Muscle of back (tissue), 13 donors: Measurements from ENCODE around the gene PAX6. TPM values are rescaled to one million over a fixed set of nuclear protein-coding genes. Genes with fewer than 3 reads are reported as not detected.

Experiments
- DNase-seq, 3 donors: peaks; one replicate each; pipeline versions ENCODE4 v3.0.0 to v3.0.0-alpha.2; 2013
- long read RNA-seq, 9 donors: transcript quantifications; one replicate each; lab custom pipeline, GENCODE V29; 2026
- polyA plus RNA-seq, 10 donors: library from polyadenylated mRNA; unstranded; fragments of 120-200 nt; gene quantifications; one replicate each; pipeline ENCODE4 v1.2.1, GENCODE V29; 2013; ENCODE audit not compliant: insufficient read length in 10 of 10

The PAX6 gene
- polyA plus RNA-seq = 1 to 10 TPM in 2 of 10 donors, under 1 TPM in 8; 0.23 to 1.6 (median 0.68) TPM
- long read RNA-seq, donor 1 = 0 reads
- long read RNA-seq, donor 2 = 0 reads
- long read RNA-seq, donor 3 = 0 reads
- long read RNA-seq, donor 4 = 0 reads
- long read RNA-seq, donor 5 = 0 reads
- long read RNA-seq, donor 6 = 0 reads
- long read RNA-seq, donor 7 = 0 reads
- long read RNA-seq, donor 8 = 0 reads
- long read RNA-seq, donor 9 = 0 reads

DNA sequence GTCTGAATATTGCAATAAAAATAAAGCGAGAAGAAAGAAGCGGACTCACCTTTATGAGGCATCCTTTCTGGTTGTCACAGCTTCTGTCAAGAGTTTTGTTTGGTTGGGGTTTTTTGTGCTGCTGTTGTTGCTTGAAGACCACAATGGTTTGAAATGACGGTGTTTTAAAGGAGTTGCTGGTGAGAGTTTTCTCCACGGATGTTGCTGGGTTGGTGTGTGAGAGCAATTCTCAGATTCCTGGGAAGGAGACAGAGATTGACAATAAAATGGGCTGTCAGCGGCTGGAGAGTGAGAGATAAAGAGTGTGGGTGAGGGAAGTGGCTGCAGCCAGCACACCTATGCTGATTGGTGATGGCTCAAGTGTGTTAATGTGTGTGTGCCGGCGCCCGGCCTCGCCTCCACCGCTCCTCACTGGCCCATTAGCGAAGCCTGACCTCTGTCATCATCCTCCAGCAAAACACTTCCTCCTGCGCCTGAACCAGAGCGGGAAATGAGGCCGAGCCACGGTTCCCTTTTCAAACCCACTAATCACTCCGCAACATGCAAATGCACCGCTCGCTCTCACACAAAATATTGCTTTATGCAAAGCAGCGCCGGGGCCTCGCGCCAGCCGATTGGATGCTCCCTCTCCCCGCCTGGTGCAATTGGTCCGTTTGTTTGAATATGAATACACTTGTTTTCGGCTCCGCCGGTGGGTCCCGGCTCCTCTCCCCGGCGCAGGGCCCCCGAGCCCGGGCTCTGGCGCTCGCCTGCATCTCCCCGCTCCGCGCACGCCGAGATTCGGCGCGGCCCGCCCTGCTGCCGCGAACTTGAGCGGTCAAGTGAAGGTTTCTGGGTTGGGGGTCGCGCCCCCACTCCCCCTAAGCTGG, at the start of gene PAX6:
Gene PAX6, minus strand, starts transcription at position 544 of the 869 bp plus-strand sequence. CDS start 4,911 bp downstream, outside the sequence.
- DNase-seq = peak; percentile 44 to 70 (median 58)

DNA sequence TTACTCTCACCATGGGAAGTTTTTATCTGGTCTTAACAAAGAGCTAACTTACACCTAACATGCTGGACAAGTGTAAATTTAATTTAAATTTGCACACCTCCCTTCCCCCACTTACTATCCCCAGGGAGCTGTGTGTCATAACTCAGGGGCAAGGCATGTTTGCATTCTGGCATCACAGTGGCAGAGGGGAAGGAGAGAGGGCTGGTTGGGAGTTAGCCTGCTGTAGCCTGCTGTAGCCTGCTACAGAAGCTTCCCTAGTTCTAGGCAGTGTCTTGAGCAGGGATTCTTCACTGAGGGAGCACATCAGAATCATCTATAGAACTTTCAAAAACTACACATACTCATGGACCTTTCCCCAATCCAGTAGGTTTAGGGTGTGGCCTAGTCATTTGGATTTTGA, 49.3 kb upstream of the PAX6 start:
- DNase-seq = no peak

GRCh38 chr11:31856248-31856647, 45.1 kb upstream of the PAX6 start:
- no peak for DNase-seq

GRCh38 chr11:31855466-31855865, 44.3 kb upstream of the PAX6 start:
- no peak for DNase-seq

- no peak for DNase-seq
These were observed 39.2 kb upstream of the PAX6 start for GRCh38 chr11:31850365-31850764.

DNA sequence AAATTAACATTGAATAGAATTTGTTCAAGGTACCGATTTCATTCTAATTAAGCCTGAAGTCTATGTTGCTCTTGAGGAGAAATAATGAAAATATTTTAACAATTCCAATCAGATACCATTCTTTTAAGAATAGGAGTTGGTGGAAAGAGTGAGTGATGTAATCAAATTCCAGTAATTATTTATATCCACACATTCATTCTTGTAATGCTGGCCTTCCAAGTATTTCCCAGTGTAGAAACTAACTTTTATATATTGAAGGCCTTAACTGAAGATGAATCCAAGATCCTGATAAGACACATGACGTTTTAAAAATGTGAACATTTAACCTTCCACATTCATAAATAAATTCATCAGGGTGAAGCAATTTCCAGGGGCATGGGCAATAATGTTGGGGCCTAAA, 36.6 kb upstream of the PAX6 start:
- DNase-seq = no peak

DNA sequence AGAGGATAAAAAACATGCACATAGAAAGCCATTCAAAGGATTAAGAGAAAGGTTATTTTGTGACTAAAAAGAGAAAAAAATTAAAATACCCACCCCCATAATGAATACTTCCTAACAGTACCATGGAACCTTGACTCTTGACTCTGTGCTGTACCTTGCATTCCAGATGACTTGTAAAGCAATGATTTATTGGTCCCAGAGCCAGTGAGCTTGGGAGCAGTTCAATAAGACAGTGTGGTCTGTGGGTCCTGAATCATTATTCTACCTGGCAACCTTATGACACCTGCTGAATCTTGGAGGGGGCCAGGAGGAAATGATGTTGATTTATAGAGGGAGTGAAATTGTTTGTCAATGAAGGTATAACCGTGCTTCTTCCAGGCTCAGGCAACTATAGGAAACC, 34.2 kb upstream of the PAX6 start:
- no peak for DNase-seq

DNA sequence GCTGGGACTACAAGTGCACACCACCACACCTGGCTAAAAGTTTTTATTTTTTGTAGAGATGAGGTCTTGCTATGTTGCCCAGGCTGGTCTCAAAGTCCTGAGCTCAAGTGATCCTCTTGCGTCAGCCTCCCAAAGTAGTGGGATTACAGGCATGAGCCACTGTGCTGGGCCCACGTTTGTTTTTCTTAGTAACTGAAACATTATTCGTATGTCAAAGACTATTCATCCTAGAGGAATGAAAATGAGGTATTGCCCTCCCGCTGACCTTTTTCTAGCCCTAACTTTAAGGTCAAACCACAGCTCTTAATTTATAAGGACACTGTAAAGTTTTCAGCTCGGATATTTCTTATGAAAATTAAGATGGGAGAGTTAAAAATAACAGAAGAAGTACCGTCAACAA, 33.2 kb upstream of the PAX6 start:
- no peak for DNase-seq

GRCh38 chr11:31841435-31841834, 30.3 kb upstream of the PAX6 start:
- DNase-seq = no peak

DNA sequence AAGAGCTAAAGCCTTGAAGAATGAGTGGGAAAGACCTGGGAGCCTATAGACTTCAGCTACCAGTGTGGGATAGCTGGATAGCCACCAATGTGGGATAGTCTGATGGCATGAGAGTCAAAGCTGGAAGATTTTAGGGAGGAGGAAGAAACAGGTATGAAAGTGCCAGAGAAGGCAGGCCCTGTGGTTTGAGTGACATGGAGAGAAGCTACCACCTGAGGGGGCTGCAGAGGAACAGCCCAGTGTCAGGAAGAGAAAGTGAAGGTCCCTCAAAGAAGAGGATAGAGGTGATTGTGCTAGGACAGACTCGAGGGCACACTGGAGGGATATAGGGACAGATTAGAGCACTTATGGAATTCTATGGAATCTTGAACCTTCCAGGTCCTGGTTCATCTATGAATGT, 23.1 kb upstream of the PAX6 start:
- no peak for DNase-seq

DNA sequence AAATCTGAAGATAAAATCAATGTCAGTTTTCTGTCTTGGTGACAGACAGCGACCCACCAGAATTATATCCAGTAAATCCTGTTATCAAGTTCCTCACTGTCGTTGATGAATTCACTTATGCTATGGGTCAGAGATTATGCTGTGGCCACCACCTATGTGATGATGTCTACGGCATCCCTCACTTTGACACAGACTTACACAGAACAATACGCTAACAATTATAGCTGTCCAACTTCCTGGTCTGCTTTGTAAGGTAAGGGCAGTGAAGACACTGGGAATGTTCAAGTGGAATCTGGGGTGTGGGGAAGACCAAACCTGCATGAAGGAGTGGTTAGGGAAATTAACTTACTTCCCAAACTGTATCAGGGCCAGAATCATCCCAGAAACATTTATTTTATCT, 19.3 kb upstream of the PAX6 start:
- DNase-seq = no peak

DNA sequence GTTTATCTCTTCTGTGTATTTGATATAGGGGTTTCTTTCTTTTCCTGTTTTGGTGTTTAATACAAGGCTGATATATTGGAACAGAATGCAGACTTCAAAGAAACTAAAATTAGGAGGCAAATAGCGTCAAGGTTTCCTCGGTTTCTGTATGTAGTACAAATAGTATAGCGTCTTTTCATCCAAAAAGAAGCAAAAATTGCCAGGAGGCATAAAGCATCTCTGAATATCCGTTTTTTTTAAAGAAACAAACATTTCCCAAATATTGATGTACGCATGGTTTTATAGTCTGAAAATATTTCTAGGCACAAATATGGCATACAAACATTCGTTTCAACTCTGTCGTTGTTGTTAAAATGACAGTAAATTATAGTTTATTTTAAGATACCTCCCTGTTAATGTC, 17.1 kb upstream of the PAX6 start:
- peak in 1 of 3 donors; percentile 27 for DNase-seq

- DNase-seq = peak in 1 of 3 donors; percentile 46
These were observed 16.5 kb upstream of the PAX6 start for GRCh38 chr11:31827455-31828206.

- peak in 1 of 3 donors; percentile 27 for DNase-seq
These were observed 15.7 kb upstream of the PAX6 start for GRCh38 chr11:31826536-31827438.

DNA sequence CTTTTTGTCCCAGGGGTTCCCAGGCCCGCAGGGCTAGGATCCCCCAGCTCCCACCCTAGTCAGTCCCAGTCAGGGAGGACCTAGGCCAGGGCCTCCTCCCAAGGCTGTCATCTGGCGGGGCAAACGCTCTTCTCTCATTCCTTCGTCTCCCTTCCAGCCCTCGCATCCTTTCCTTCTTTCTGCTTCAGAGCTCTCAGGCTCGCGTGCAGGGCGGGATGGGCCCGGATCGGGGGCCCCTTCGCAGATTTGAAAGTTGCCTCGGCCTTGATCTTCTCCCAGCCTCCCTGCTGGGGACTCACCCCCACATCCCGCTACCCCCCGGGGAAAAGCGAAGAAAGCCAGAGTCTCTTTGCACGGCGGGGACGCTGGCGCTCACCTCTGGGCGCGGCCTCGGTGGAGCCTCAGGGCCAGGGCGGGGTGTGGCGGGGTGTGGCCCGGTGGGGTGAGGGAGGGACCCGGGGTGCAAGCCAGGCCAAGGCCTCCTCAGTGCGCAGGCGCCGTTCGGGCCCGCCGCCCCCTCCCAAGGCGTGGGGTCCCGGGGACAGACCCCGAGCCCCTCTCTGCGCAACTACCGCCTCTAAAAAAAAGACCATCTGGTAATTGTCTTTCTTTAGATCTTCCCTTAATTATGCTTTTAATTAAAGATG, 14.8 kb upstream of the PAX6 start:
- DNase-seq = peak in 1 of 3 donors; percentile 37

GRCh38 chr11:31824879-31825837, 14.0 kb upstream of the PAX6 start:
- peak in 1 of 3 donors; percentile 47 for DNase-seq

- DNase-seq = peak in 1 of 3 donors; percentile 19
These were observed 13.3 kb upstream of the PAX6 start for GRCh38 chr11:31824332-31824878.

GRCh38 chr11:31823644-31824331, 12.7 kb upstream of the PAX6 start:
- peak in 1 of 3 donors; percentile 26 for DNase-seq
